Panc1 (cell line): Measurements from ENCODE around the gene FHL1.
"Not testable (repeated sequence)": the region's sequence is repeated elsewhere in the genome, so short reads cannot be mapped to it uniquely, and the experiment has no call there.

Experiments used
- CTCF ChIP-seq: fragments of 450-650 bp; IDR thresholded peaks from 2 replicates; pipeline ENCODE4 v1.5.1; 2017; ENCODE audit warnings: mild to moderate bottlenecking
- POLR2AphosphoS5 ChIP-seq: IDR thresholded peaks from 2 replicates; pipeline ENCODE4 v1.6.1; 2012; ENCODE audit warnings: mild to moderate bottlenecking, low read depth, low read length, moderate library complexity
- REST ChIP-seq, 2 experiments: IDR thresholded peaks; 2 replicates each; pipeline ENCODE4 v1.6.1; 2011 to 2012; ENCODE audit warnings: low read depth in 2 of 2, control low read depth in 1 of 2, low read length in 1 of 2, mild to moderate bottlenecking in 1 of 2, moderate library complexity in 1 of 2; ENCODE audit not compliant: insufficient read depth in 1 of 2
- SIN3A ChIP-seq: IDR thresholded peaks from 2 replicates; pipeline ENCODE4 v1.6.1; 2012; ENCODE audit warnings: low read depth, mild to moderate bottlenecking, low read length, moderate library complexity, borderline replicate concordance; ENCODE audit not compliant: insufficient read depth
- TCF7L2 ChIP-seq: IDR thresholded peaks from 2 replicates; pipeline ENCODE4 v1.6.1; 2011; ENCODE audit warnings: mild to moderate bottlenecking, low read depth, low read length, inconsistent platforms

- TF ChIP-seq TCF7L2; CTCF; POLR2AphosphoS5; REST (IDR thresholded peaks at IDR 0.05; ENCODE audit: insufficient read depth in 1 of 2, low read depth in 2 of 2, low read length in 1 of 2); SIN3A: not testable (repeated sequence)
These were observed 20.7 kb downstream of the FHL1 start for GRCh38 chrX:136167989-136168388.
